Keratinocyte (primary cell): ENCODE data around the gene CCDC102B. TPM values are rescaled to one million over a fixed set of nuclear protein-coding genes. Genes with fewer than 3 reads are reported as not detected.
A peak's percentile ranks its signal among the peaks of the same experiment; 100 is the strongest.

ENCODE experiments used
- DNase-seq: peaks from one replicate; pipeline ENCODE4 v3.0.0-alpha.2; 2011; ENCODE audit warnings: low read depth, missing footprints, low spot score
- FAIRE-seq: peaks from 2 replicates; lab custom pipeline; 2011; peaks lifted over from hg19 to GRCh38; lab: Jason Lieb, UNC
- H2AFZ ChIP-seq: 2 replicates; pipeline ENCODE4 v1.6.0; 2012; ENCODE audit warnings: low read length, control low read depth, inconsistent platforms; ENCODE audit not compliant: control insufficient read depth
- H3K27ac ChIP-seq: 2 replicates; pipeline ENCODE4 v1.5.1; 2011; ENCODE audit warnings: low read length; ENCODE audit not compliant: control insufficient read depth, insufficient read depth
- H3K27me3 ChIP-seq: 3 replicates; pipeline ENCODE4 v1.6.0; 2011; ENCODE audit warnings: low read length; ENCODE audit not compliant: control insufficient read depth, insufficient read depth; ENCODE audit errors: extremely low read depth
- H3K36me3 ChIP-seq, 2 experiments: 2 replicates in 1 of 2; 3 replicates in 1 of 2; pipeline ENCODE4 v1.5.1; 2011; ENCODE audit warnings: low read length in 2 of 2, mild to moderate bottlenecking in 1 of 2; ENCODE audit not compliant: control insufficient read depth in 2 of 2, insufficient read depth in 2 of 2; ENCODE audit errors: extremely low read depth in 1 of 2
- H3K4me1 ChIP-seq: 3 replicates; pipeline ENCODE4 v1.5.1; 2011; ENCODE audit warnings: low read length; ENCODE audit not compliant: control insufficient read depth, insufficient read depth; ENCODE audit errors: extremely low read depth
- H3K4me2 ChIP-seq: 3 replicates; pipeline ENCODE4 v1.6.0; 2011; ENCODE audit warnings: low read depth, low read length; ENCODE audit not compliant: control insufficient read depth, insufficient read depth; ENCODE audit errors: extremely low read depth
- H3K4me3 ChIP-seq, 3 experiments: fragments of 200-600 bp in 1 of 3; sonication (generic) in 1 of 3; 2 replicates in 2 of 3; 3 replicates in 1 of 3; pipeline ENCODE4 v1.5.1; 2011 to 2016; ENCODE audit warnings: low read length in 3 of 3, mild to moderate bottlenecking in 3 of 3, control low read depth in 2 of 3, inconsistent platforms in 1 of 3, low read depth in 1 of 3, mixed read lengths in 1 of 3, mixed run types in 1 of 3, moderate library complexity in 1 of 3; ENCODE audit not compliant: control insufficient read depth in 2 of 3, insufficient read depth in 2 of 3; ENCODE audit errors: extremely low read depth in 1 of 3
- H3K79me2 ChIP-seq: 2 replicates; pipeline ENCODE4 v1.6.0; 2012; ENCODE audit warnings: low read length; ENCODE audit not compliant: control insufficient read depth, insufficient read depth
- H3K9ac ChIP-seq: 3 replicates; pipeline ENCODE4 v1.6.0; 2011; ENCODE audit warnings: low read length; ENCODE audit not compliant: control insufficient read depth, insufficient read depth; ENCODE audit errors: extremely low read depth
- H3K9me1 ChIP-seq: 3 replicates; pipeline ENCODE4 v1.6.0; 2011; ENCODE audit warnings: low read length; ENCODE audit not compliant: control insufficient read depth, insufficient read depth; ENCODE audit errors: extremely low read depth
- H3K9me3 ChIP-seq: 2 replicates; pipeline ENCODE4 v1.5.1; 2012; ENCODE audit warnings: low read depth, low read length; ENCODE audit not compliant: control insufficient read depth
- H4K20me1 ChIP-seq: 3 replicates; pipeline ENCODE4 v1.6.0; 2011; ENCODE audit warnings: low read length; ENCODE audit not compliant: control insufficient read depth, insufficient read depth; ENCODE audit errors: extremely low read depth
- EZH2 ChIP-seq: IDR thresholded peaks from one replicate; pipeline ENCODE4 v1.6.1; 2012; ENCODE audit warnings: inconsistent platforms, mild to moderate bottlenecking, low read length, moderate library complexity
- dilution Hi-C: fragments of 300-500 bp; cut with MboI; formaldehyde crosslinking; loops from one replicate; pipeline ENCODE4 v1.7.0; 2020; ENCODE audit warnings: low sequenced_read_pairs; ENCODE audit not compliant: extremely low pct_ligation_motif_present
- polyA plus RNA-seq, 5 experiments: library from polyadenylated mRNA; depleted of rRNA in 3 of 5; stranded (reverse) in 3 of 5; stranded (forward) in 1 of 5; unstranded in 1 of 5; fragments of >200 nt; gene quantifications; 1 replicate in 1 of 5; 2 replicates in 3 of 5; 3 replicates in 1 of 5; pipeline versions ENCODE4 v1.2.1 to v1.2.3, GENCODE V29; 2011 to 2012; ENCODE audit warnings: missing spikeins in 2 of 5, low read depth in 1 of 5, low replicate concordance in 1 of 5
- TF ChIP-seq, protein P1 (sequence below), 3 experiments: IDR thresholded peaks in 1 of 3; conservative IDR thresholded peaks in 1 of 3; optimal IDR thresholded peaks in 1 of 3; 2 replicates in 2 of 3; 3 replicates in 1 of 3; pipeline versions ENCODE3 to v1.5.1; 2011; ENCODE audit warnings: low read length in 3 of 3, mild to moderate bottlenecking in 3 of 3, moderate library complexity in 2 of 3, control low read depth in 1 of 3, inconsistent platforms in 1 of 3; ENCODE audit not compliant: insufficient read depth in 2 of 3; ENCODE audit errors: extremely low read depth in 1 of 3

The CCDC102B gene
- polyA plus RNA-seq, 1 donor (not counting 4 experiments of a cell fraction or from before 2014, with no cell fraction given): 0.60 TPM

DNA sequence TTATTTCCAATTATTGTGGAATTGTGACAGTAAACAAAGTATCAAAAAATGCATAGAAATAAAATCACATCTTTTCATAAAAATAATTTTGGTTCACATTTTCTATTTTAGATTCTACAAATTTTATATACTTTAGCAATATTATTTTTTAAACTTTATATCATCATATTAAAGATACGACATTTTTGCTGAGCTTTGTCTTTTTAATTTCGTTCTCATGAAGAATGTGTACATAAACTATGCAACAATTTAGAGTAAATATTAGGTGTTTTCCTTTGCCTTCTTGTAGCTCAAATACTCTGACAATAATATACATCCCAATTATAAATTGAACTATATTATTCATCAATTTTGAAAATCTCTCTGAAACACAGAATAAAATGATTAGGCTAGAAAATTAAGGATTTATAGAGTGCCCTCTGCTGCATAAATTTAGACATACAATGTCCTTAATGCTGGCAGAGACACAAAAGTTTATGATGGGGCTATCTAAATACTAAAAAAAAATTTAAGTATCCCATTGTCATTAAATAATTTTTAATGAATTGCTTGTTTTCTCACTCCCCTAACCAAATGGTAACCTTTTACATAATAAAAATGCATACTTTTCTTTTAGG is 45.7 kb downstream of the CCDC102B start:
- H3K9ac ChIP-seq: no peak overlapping the region
- DNase-seq: no peak
- dilution Hi-C loops: no loop called here
- no peak for FAIRE-seq
- H3K9me3 ChIP-seq: no peaks in the 10 kb centered on the region
- H3K4me3 ChIP-seq: no peak overlapping the region
- no peaks in the 10 kb centered on the region for H3K9me1 ChIP-seq
- H3K4me2 ChIP-seq: no peak overlapping the region
- H2AFZ ChIP-seq: no peak overlapping the region
- no peaks in the 10 kb centered on the region for H4K20me1 ChIP-seq
- H3K27ac ChIP-seq: no peak overlapping the region
- H3K27me3 ChIP-seq: no peaks in the 10 kb centered on the region
- H3K79me2 ChIP-seq: no peaks in the 10 kb centered on the region
- no peaks in the 10 kb centered on the region for H3K36me3 ChIP-seq
- TF ChIP-seq EZH2: no peak
- TF ChIP-seq, protein P1, sequence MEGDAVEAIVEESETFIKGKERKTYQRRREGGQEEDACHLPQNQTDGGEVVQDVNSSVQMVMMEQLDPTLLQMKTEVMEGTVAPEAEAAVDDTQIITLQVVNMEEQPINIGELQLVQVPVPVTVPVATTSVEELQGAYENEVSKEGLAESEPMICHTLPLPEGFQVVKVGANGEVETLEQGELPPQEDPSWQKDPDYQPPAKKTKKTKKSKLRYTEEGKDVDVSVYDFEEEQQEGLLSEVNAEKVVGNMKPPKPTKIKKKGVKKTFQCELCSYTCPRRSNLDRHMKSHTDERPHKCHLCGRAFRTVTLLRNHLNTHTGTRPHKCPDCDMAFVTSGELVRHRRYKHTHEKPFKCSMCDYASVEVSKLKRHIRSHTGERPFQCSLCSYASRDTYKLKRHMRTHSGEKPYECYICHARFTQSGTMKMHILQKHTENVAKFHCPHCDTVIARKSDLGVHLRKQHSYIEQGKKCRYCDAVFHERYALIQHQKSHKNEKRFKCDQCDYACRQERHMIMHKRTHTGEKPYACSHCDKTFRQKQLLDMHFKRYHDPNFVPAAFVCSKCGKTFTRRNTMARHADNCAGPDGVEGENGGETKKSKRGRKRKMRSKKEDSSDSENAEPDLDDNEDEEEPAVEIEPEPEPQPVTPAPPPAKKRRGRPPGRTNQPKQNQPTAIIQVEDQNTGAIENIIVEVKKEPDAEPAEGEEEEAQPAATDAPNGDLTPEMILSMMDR (optimal IDR thresholded peaks at IDR 0.05 in 1 of 3, IDR thresholded peaks at IDR 0.05 in 1 of 3, conservative IDR thresholded peaks at IDR 0.05 in 1 of 3; ENCODE audit: extremely low read depth in 1 of 3, insufficient read depth in 2 of 3, low read length in 3 of 3): no peak
- peaks cover 7% of the 10 kb centered on the region for H3K4me1 ChIP-seq

DNA sequence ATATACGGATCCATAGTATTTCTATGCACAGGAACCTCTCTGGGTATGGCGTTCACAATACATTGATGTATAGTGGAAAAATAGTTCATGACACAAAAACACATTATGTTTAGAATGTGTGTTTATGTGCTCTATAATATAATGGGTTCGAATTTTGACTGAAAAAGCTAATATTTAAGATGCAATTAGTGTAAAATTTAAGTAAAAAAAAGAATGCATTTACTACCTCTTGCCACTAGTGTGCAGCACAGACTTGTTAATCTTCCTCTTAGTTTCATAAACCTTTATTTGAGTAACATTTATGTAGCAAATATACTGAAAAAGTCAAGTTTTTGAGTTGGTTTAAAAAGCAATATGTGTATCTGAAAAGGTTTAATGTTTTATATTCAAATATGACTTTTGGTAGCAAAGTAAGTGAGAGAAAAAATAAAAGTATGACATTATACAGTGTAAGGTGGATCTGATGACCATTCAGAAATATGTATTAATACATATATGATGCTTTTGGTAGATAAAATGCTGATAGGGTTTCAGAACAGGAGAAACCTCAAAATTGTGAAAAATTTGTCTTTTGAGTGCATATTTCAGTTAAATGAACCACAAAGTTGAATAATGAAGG is 49.4 kb downstream of the CCDC102B start:
- H3K27ac ChIP-seq: no peak overlapping the region
- no peaks in the 10 kb centered on the region for H3K4me1 ChIP-seq
- H3K9me3 ChIP-seq: no peaks in the 10 kb centered on the region
- DNase-seq: no peak
- no peak overlapping the region for H3K9ac ChIP-seq
- H3K27me3 ChIP-seq: no peaks in the 10 kb centered on the region
- TF ChIP-seq EZH2: no peak
- TF ChIP-seq, protein P1 (optimal IDR thresholded peaks at IDR 0.05 in 1 of 3, IDR thresholded peaks at IDR 0.05 in 1 of 3, conservative IDR thresholded peaks at IDR 0.05 in 1 of 3; ENCODE audit: extremely low read depth in 1 of 3, insufficient read depth in 2 of 3, low read length in 3 of 3): peak in 2 of 3 experiments; percentile 40 to 42
- FAIRE-seq: no peak
- no peaks in the 10 kb centered on the region for H3K79me2 ChIP-seq
- H4K20me1 ChIP-seq: no peaks in the 10 kb centered on the region
- H3K4me2 ChIP-seq: no peak overlapping the region
- no peak overlapping the region for H2AFZ ChIP-seq
- dilution Hi-C loops: no loop called here
- no peaks in the 10 kb centered on the region for H3K36me3 ChIP-seq
- no peak overlapping the region for H3K4me3 ChIP-seq
- H3K9me1 ChIP-seq: no peaks in the 10 kb centered on the region
